GM12878 (cell line): Measurements from ENCODE around the gene STAT3. TPM values are rescaled to one million over a fixed set of nuclear protein-coding genes. Genes with fewer than 3 reads are reported as not detected.

Experiments used
- ATAC-seq: fragments of 200-7000 bp; cut with Tn5 transposase; 3 replicates; pipeline ENCODE4 v1.9.1; 2020; ENCODE audit warnings: mild to moderate bottlenecking, moderate library complexity
- BruUV-seq: library from RNA; stranded (reverse); fragments of 400-500 nt; replicated peaks from 2 replicates; lab custom pipeline; 2021; lab: Mats Ljungman, UMichigan
- CTCF ChIA-PET: fragments of 300-600 bp; sonication (Branson Sonifier 250); formaldehyde crosslinking; extraction: SDS; loops from one replicate; lab custom pipeline; 2021; ENCODE audit warnings: inconsistent platforms; lab: Yijun Ruan, JAX
- POLR2A ChIA-PET: fragments of 350-600 bp; formaldehyde crosslinking; extraction: SDS; loops from one replicate; lab custom pipeline; 2021; ENCODE audit warnings: inconsistent platforms; lab: Charles Lee
- RAD21 ChIA-PET: fragments of 300-600 bp; sonication (Branson Sonifier 250); formaldehyde crosslinking; loops from one replicate; lab custom pipeline; 2023; ENCODE audit warnings: antibody characterized with exemption; ENCODE audit not compliant: unreplicated experiment; lab: Charles Lee
- SMC1A ChIA-PET: fragments of 300-600 bp; sonication (Branson Sonifier 250); formaldehyde crosslinking; loops from one replicate; lab custom pipeline; 2023; ENCODE audit not compliant: unreplicated experiment, uncharacterized antibody; lab: Charles Lee
- DNase-seq: peaks from one replicate; pipeline ENCODE4 v3.0.0-alpha.2; 2011; ENCODE audit warnings: low read depth, low spot score
- FAIRE-seq: peaks from 3 replicates; lab custom pipeline; 2011; peaks lifted over from hg19 to GRCh38; lab: Jason Lieb, UNC
- H2AFZ ChIP-seq: 2 replicates; pipeline ENCODE4 v1.6.0; 2011; ENCODE audit warnings: low read depth, low read length, control low read depth; ENCODE audit not compliant: control insufficient read depth
- H3K27ac ChIP-seq: 2 replicates; pipeline ENCODE4 v1.5.1; 2011; ENCODE audit warnings: control low read depth; ENCODE audit not compliant: control insufficient read depth, insufficient read depth
- H3K27me3 ChIP-seq, 2 experiments: replicated peaks in 1 of 2; 2 replicates each; pipeline versions ENCODE4 v1.6.0 to v1.6.1; 2011; ENCODE audit warnings: low read length in 1 of 2; ENCODE audit not compliant: control insufficient read depth in 2 of 2, insufficient read depth in 2 of 2
- H3K36me3 ChIP-seq, 2 experiments: 2 replicates each; pipeline ENCODE4 v1.5.1; 2011; ENCODE audit warnings: low read length in 1 of 2; ENCODE audit not compliant: control insufficient read depth in 2 of 2, insufficient read depth in 2 of 2
- H3K4me1 ChIP-seq: 2 replicates; pipeline ENCODE4 v1.6.1; 2011; ENCODE audit warnings: mild to moderate bottlenecking, low read length, moderate library complexity, mixed read lengths; ENCODE audit not compliant: control insufficient read depth, insufficient read depth
- H3K4me2 ChIP-seq: 2 replicates; pipeline ENCODE4 v1.6.0; 2011; ENCODE audit warnings: control low read depth; ENCODE audit not compliant: control insufficient read depth, insufficient read depth
- H3K4me3 ChIP-seq: fragments of 200-600 bp; sonication (generic); 2 replicates; pipeline ENCODE4 v1.5.1; 2016
- H3K79me2 ChIP-seq: 2 replicates; pipeline ENCODE4 v1.6.0; 2011; ENCODE audit warnings: low read length; ENCODE audit not compliant: control insufficient read depth, insufficient read depth
- H3K9ac ChIP-seq: 2 replicates; pipeline ENCODE4 v1.8.0; 2011; ENCODE audit warnings: low read length, control low read depth, mixed read lengths; ENCODE audit not compliant: control insufficient read depth, insufficient read depth
- H3K9me3 ChIP-seq: replicated peaks from 3 replicates; pipeline ENCODE4 v1.5.1; 2011; ENCODE audit warnings: mild to moderate bottlenecking, low read length; ENCODE audit not compliant: control insufficient read depth, insufficient read depth
- H4K20me1 ChIP-seq: 2 replicates; pipeline ENCODE4 v1.6.0; 2011; ENCODE audit not compliant: control insufficient read depth, insufficient read depth
- BACH1 ChIP-seq: fragments of 450-650 bp; IDR thresholded peaks from 2 replicates; pipeline ENCODE4 v1.6.1; 2017; ENCODE audit warnings: mild to moderate bottlenecking, borderline replicate concordance
- BCLAF1 ChIP-seq: fragments of 450-650 bp; IDR thresholded peaks from 2 replicates; pipeline ENCODE4 v1.6.1; 2017; ENCODE audit warnings: antibody characterized with exemption, mild to moderate bottlenecking, moderate library complexity
- BHLHE40 ChIP-seq, 2 experiments: fragments of 450-650 bp in 1 of 2; IDR thresholded peaks; 2 replicates each; pipeline ENCODE4 v1.6.1; 2011 to 2017; ENCODE audit warnings: low read depth in 2 of 2, borderline replicate concordance in 1 of 2, improper control_type of control experiment in 1 of 2, low read length in 1 of 2, mild to moderate bottlenecking in 1 of 2
- E2F8 ChIP-seq: fragments of 450-650 bp; IDR thresholded peaks from 2 replicates; pipeline ENCODE4 v1.6.1; 2018; ENCODE audit warnings: mild to moderate bottlenecking, low read depth, moderate library complexity; ENCODE audit not compliant: partially characterized antibody
- GABPA ChIP-seq: IDR thresholded peaks from 2 replicates; pipeline ENCODE4 v1.6.1; 2014; ENCODE audit warnings: antibody characterized with exemption, low read depth, mild to moderate bottlenecking, inconsistent platforms
- RFX5 ChIP-seq: IDR thresholded peaks from 2 replicates; pipeline ENCODE4 v1.6.1; 2011; ENCODE audit warnings: low read depth, low read length, improper control_type of control experiment
- SKIL ChIP-seq: fragments of 450-650 bp; IDR thresholded peaks from 2 replicates; pipeline ENCODE4 v1.6.1; 2017; ENCODE audit warnings: mild to moderate bottlenecking, low read depth, inconsistent platforms; ENCODE audit not compliant: poor library complexity, severe bottlenecking
- TCF3 ChIP-seq: IDR thresholded peaks from 2 replicates; pipeline ENCODE4 v1.6.1; 2012; ENCODE audit warnings: low read depth, mild to moderate bottlenecking, low read length, borderline replicate concordance; ENCODE audit not compliant: insufficient read depth
- ZBTB40 ChIP-seq: fragments of 450-650 bp; IDR thresholded peaks from 2 replicates; pipeline ENCODE4 v1.6.1; 2016; ENCODE audit warnings: mild to moderate bottlenecking, moderate library complexity, borderline replicate concordance
- WGBS: methylation state at CpG from one replicate; pipeline ENCODE4 v1.1.6; 2016; ENCODE audit warnings: low lambda C conversion rate; ENCODE audit not compliant: insufficient replicate concordance, insufficient coverage; ENCODE audit errors: missing lambda C conversion rate; 5-methylcytosine and 5-hydroxymethylcytosine counted together
- in situ Hi-C: fragments of 300-500 bp; cut with MboI; formaldehyde crosslinking; loops from 9 replicates; pipeline ENCODE4 v1.14.3; 2018; ENCODE audit warnings: mixed read lengths
- intact Hi-C: fragments of 100-400 bp; cut with micrococcal nuclease; formaldehyde crosslinking; loops from one replicate; pipeline ENCODE4 v1.14.2; 2022; ENCODE audit not compliant: unreplicated experiment
- polyA plus RNA-seq, 11 experiments: library from polyadenylated mRNA; depleted of rRNA in 4 of 11; unstranded in 6 of 11; stranded (reverse) in 5 of 11; fragments of >200 nt; fragmentation: Nextera tagmentation in 4 of 11; fragmentation: Illumina TruSeq in 1 of 11; extraction: Ambion mirVana in 4 of 11; extraction: Trizol in 1 of 11; gene quantifications; 1 replicate in 1 of 11; 2 replicates in 10 of 11; pipeline versions ENCODE4 v1.2.1 to v1.2.3, GENCODE V29; 2011 to 2016; ENCODE audit warnings: inconsistent platforms in 2 of 11, missing spikeins in 2 of 11, low read depth in 1 of 11
- total RNA-seq, 4 experiments: library from RNA; depleted of rRNA in 3 of 4; stranded (reverse); fragments of >200 nt in 3 of 4; fragmentation: Illumina TruSeq in 1 of 4; extraction: Trizol in 1 of 4; gene quantifications; 2 replicates each; pipeline versions ENCODE4 v1.2.1 to v1.2.3, GENCODE V29; 2013 to 2021

The STAT3 gene
- total and polyA plus RNA-seq, 10 of the 15 experiments (the other 5 are each of a cell fraction or from before 2014, with no cell fraction given), result 18.4 to 96.4 (median 60.9) TPM

- ATAC-seq, result no peak
- Histone ChIP-seq H3K4me1 (peaks cover 4% of the 10 kb centered on the region; the same call in 1 of the 2 replicates), H3K9me3 (no peaks in the 10 kb centered on the region; the same call in 2 of the 3 replicates), H3K9ac (no peak overlapping the region), H4K20me1 (no peaks in the 10 kb centered on the region), H3K36me3 (no peaks in the 10 kb centered on the region), H3K79me2 (peaks cover 28% of the 10 kb centered on the region), H2AFZ (no peak overlapping the region), H3K4me2 (no peak overlapping the region), H3K27ac (no peak overlapping the region), H3K27me3 (no peaks in the 10 kb centered on the region), H3K4me3 (no peak overlapping the region)
- in situ Hi-C loops, result no loop called here
- no TSS peak for BruUV-seq
- ChIA-PET SMC1A (no interaction called here), CTCF (interaction anchor here (0.6 to 1.3 kb wide), 2 partner anchors 15 to 56 kb away, joined by 3 read pairs; no protein-coding TSS in a partner anchor), POLR2A (interaction anchor here (0.9 kb wide), 1 partner anchor 16 kb away, joined by 3 read pairs; no protein-coding TSS in a partner anchor), RAD21 (no interaction called here)
- 54% methylated on average over 2 of the region's 2 CpGs for WGBS
- DNase-seq, result no peak
- intact Hi-C loops, result no loop called here
- no peak for FAIRE-seq
- no peak for TF ChIP-seq BCLAF1
- no peak for TF ChIP-seq ZBTB40
- TF ChIP-seq BHLHE40 (IDR thresholded peaks at IDR 0.05; ENCODE audit: borderline replicate concordance in 1 of 2, low read depth in 2 of 2, low read length in 1 of 2), result no peak
- TF ChIP-seq TCF3, result no peak
- TF ChIP-seq RFX5, result no peak
- TF ChIP-seq BACH1, result no peak
- no peak for TF ChIP-seq SKIL
- TF ChIP-seq GABPA, result no peak
- no peak for TF ChIP-seq E2F8
Observed at GRCh38 chr17:42266462-42266861, 121.8 kb downstream of the STAT3 start.
